Lower leg skin (tissue), 4 donors: Measurements from ENCODE around the gene RAD9A. TPM values are rescaled to one million over a fixed set of nuclear protein-coding genes. Genes with fewer than 3 reads are reported as not detected.
A peak's percentile ranks its signal among the peaks of the same experiment; 100 is the strongest.

Experiments
- DNase-seq, 2 donors: peaks; one replicate each; pipeline ENCODE4 v3.0.0-alpha.2; 2019; ENCODE audit warnings: low spot score in 2 of 2
- H3K4me3 ChIP-seq: fragments of 200-600 bp; sonication (generic); 2 replicates; pipeline ENCODE4 v1.5.1; 2017; ENCODE audit warnings: mild to moderate bottlenecking, low read depth; ENCODE audit not compliant: poor library complexity, severe bottlenecking
- POLR2A ChIP-seq, 2 donors: fragments of 450-650 bp; IDR thresholded peaks; one replicate each; pipeline ENCODE4 v1.6.1; 2016 to 2017; ENCODE audit warnings: antibody characterized with exemption in 2 of 2, mild to moderate bottlenecking in 1 of 2, moderate library complexity in 1 of 2
- WGBS, 2 donors: methylation state at CpG; one replicate each; pipeline ENCODE4 v1.1.5; 2018; 5-methylcytosine and 5-hydroxymethylcytosine counted together
- intact Hi-C: fragments of 100-400 bp; cut with DNase I; formaldehyde crosslinking; loops from one replicate; pipeline ENCODE4 v1.15.0; 2023; ENCODE audit warnings: low total_unique reads
- total RNA-seq, 4 donors: library from RNA; depleted of rRNA; stranded (reverse); fragments of >200 nt; gene quantifications; one replicate each; pipeline ENCODE4 v1.1.0, GENCODE V29; 2016
- TF ChIP-seq, protein P1 (sequence below), 3 donors: fragments of 450-650 bp; IDR thresholded peaks; one replicate each; pipeline ENCODE4 v1.5.1; 2016; ENCODE audit warnings: antibody characterized with exemption in 3 of 3, mild to moderate bottlenecking in 3 of 3, moderate library complexity in 2 of 3

RAD9A gene
- total RNA-seq, 4 donors from 2014 or later = 24.9 to 28.5 (median 27.2) TPM

DNA sequence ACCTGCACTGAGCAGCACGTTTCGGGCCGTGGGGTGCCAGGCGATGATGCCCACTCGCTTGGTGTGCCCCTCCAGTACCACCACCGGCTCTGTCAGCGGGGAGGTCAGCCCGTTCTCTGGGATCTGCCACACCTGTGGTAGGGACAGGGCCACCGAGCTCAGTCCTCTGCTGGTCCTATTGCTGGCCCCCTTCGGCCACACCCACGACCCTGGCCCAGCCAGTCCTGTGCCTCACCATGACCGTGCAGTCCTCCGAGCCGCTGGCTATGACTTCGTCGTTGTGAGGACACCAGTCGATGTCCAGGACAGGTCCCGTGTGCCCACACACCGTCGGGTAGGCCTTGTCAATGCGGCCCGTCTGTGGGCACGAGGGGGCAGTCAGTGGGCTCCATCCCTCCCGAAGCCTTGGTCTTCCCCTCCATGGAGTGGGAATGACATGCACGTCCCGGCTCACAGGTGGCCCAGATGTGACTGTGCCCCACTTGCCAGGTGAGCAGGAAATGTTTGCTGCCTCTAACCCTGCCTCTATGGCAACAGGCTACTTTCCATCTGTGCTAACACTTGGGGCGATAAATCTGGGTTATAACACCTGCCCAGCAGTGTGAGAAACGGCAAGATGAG is 50.1 kb downstream of the RAD9A start:
- WGBS, 2 donors = 71 to 83% methylated on average over 5 to 28 of the region's 28 CpGs
- no peak overlapping the region for H3K4me3 ChIP-seq
- DNase-seq = no peak

DNA sequence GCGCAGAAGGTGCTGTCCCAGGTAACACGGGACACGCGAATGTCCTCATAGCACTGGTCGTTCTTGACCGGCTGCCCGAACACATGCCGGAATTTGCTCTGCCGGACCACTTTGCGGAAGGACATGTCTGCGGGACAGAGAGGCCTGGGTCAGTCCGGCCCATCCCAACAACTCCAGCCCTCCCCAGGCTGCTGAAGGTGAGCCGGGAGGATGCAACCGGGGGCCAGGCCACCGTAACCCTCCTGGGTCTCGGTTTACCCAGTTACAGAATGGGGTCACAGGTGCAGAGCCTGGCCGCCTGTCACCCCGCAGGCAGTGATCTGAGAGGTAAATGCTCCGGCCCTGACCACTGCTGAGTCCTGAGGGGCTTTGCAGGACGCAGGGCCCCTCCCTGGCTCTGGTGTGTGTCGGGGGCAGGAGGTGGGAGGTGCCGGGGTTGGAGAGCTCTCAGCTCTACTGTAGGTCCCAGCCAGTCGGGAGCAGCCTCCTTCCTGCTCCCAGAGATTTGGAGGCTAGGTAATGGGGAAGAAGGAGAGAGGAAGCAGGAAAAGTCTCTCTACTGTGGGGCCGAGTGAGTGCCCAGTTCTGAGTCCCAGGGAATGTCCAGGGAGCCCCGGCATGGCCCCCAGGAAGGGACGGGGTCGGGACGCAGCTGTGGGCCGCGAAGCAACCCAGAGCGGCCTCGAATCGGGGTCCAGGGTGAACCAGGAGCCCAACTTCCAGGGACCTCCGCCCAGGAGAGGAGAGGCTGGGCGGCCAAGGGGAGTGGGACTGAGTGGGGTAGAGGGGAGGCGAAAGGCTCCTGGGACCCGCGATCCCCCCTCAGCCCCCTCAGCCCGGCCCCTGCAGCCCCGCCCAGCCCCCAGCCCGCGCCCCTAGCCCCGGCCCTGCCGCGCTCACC is 51.0 kb downstream of the RAD9A start:
- TF ChIP-seq, protein P1, sequence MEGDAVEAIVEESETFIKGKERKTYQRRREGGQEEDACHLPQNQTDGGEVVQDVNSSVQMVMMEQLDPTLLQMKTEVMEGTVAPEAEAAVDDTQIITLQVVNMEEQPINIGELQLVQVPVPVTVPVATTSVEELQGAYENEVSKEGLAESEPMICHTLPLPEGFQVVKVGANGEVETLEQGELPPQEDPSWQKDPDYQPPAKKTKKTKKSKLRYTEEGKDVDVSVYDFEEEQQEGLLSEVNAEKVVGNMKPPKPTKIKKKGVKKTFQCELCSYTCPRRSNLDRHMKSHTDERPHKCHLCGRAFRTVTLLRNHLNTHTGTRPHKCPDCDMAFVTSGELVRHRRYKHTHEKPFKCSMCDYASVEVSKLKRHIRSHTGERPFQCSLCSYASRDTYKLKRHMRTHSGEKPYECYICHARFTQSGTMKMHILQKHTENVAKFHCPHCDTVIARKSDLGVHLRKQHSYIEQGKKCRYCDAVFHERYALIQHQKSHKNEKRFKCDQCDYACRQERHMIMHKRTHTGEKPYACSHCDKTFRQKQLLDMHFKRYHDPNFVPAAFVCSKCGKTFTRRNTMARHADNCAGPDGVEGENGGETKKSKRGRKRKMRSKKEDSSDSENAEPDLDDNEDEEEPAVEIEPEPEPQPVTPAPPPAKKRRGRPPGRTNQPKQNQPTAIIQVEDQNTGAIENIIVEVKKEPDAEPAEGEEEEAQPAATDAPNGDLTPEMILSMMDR (IDR thresholded peaks at IDR 0.05) = no peak
- TF ChIP-seq POLR2A (IDR thresholded peaks at IDR 0.05) = no peak
- 31 to 37% methylated on average over 33 to 41 of the region's 45 CpGs for WGBS, 2 donors
- intact Hi-C loops = no loop called here
- H3K4me3 ChIP-seq = peak overlapping the region; percentile 80
- DNase-seq = no peak

More for the DNA sequence above, 50.1 kb downstream of the RAD9A start:
- TF ChIP-seq, protein P1 (IDR thresholded peaks at IDR 0.05) = no peak
- TF ChIP-seq POLR2A (IDR thresholded peaks at IDR 0.05) = no peak
- intact Hi-C loops = no loop called here

DNA sequence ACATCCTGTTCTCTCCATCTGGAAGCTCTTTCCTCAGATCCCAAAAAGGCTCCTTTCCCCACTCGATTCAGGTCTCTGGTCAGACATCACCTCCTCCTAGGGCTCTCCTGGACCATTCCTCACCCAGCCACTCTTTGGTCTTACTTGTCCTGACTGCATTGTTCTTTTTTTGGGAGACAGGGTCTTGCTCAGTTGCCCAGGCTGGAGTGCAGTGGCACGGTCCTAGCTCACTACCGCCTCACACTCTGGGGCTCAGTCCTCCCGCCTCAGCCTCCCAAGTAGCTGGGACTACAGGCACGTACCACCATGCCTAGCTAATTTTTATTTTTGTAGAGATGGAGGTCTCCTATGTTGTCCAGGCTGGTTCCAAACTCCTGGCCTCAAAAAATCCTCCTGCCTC is 53.7 kb downstream of the RAD9A start:
- intact Hi-C loops = no loop called here
- TF ChIP-seq, protein P1 (IDR thresholded peaks at IDR 0.05) = no peak
- TF ChIP-seq POLR2A (IDR thresholded peaks at IDR 0.05) = no peak

More for the DNA sequence above, 53.7 kb downstream of the RAD9A start:
- 76 to 93% methylated on average over 5 of the region's 5 CpGs for WGBS, 2 donors
- H3K4me3 ChIP-seq = no peak overlapping the region
- no peak for DNase-seq

Other genes with a start within 250 kb of the RAD9A start
- gene GRK2, start 125.5 kb upstream of the RAD9A start, total RNA-seq = 100 to 1,000 TPM in 3 of 4 donors, 10 to 100 TPM in 1; 81.1 to 127 (median 114) TPM
- gene ANKRD13D, start 102.7 kb upstream of the RAD9A start, total RNA-seq = 10 to 100 TPM; 60.5 to 84.7 (median 72.8) TPM
- 10 to 100 TPM; 58.6 to 71.0 (median 62.0) TPM for gene SSH3, start 88.5 kb upstream of the RAD9A start, total RNA-seq
- 100 to 1,000 TPM in 1 of 4 donors, 10 to 100 TPM in 3; 82.3 to 126 (median 86.4) TPM for gene POLD4, start 38.4 kb upstream of the RAD9A start, total RNA-seq
- gene CLCF1, start 18.4 kb upstream of the RAD9A start, total RNA-seq = 1 to 10 TPM; 2.2 to 3.3 (median 2.5) TPM
- gene PPP1CA, start 9.9 kb downstream of the RAD9A start, total RNA-seq = 100 to 1,000 TPM; 101 to 160 (median 143) TPM
- gene TBC1D10C, start 12.1 kb downstream of the RAD9A start, total RNA-seq = 1 to 10 TPM in 2 of 4 donors, under 1 TPM in 2; 0.71 to 1.3 (median 0.97) TPM
- 1 to 10 TPM in 2 of 4 donors, under 1 TPM in 2; 0.30 to 1.5 (median 1.0) TPM for gene CARNS1, start 23.7 kb downstream of the RAD9A start, total RNA-seq
- 100 to 1,000 TPM; 154 to 264 (median 203) TPM for gene RPS6KB2, start 36.5 kb downstream of the RAD9A start, total RNA-seq
- 1 to 10 TPM; 1.6 to 2.9 (median 2.1) TPM for gene PTPRCAP, start 45.7 kb downstream of the RAD9A start, total RNA-seq
- gene CORO1B, start 51.5 kb downstream of the RAD9A start, total RNA-seq = 10 to 100 TPM; 40.1 to 79.5 (median 66.9) TPM
- gene GPR152, start 60.7 kb downstream of the RAD9A start, total RNA-seq = not detected
- gene CABP4, start 63.4 kb downstream of the RAD9A start, total RNA-seq = under 1 TPM in 2 of 4 donors, not detected in 2; 0.11 to 0.25 TPM
- 100 to 1,000 TPM; 202 to 374 (median 252) TPM for gene TMEM134, start 77.3 kb downstream of the RAD9A start, total RNA-seq
- gene AIP, start 91.0 kb downstream of the RAD9A start, total RNA-seq = 10 to 100 TPM; 38.7 to 52.5 (median 47.7) TPM
- 10 to 100 TPM in 3 of 4 donors, 1 to 10 TPM in 1; 7.3 to 19.9 (median 12.6) TPM for gene PITPNM1, start 113.4 kb downstream of the RAD9A start, total RNA-seq
- 10 to 100 TPM; 16.3 to 40.4 (median 27.8) TPM for gene CDK2AP2, start 116.2 kb downstream of the RAD9A start, total RNA-seq
- gene CABP2, start 131.5 kb downstream of the RAD9A start, total RNA-seq = not detected
- 1,000 to 10,000 TPM; 1,126 to 2,386 (median 2,019) TPM for gene GSTP1, start 191.8 kb downstream of the RAD9A start, total RNA-seq
- 100 to 1,000 TPM; 238 to 283 (median 269) TPM for gene NDUFV1, start 214.9 kb downstream of the RAD9A start, total RNA-seq
- 10 to 100 TPM; 42.1 to 89.4 (median 55.1) TPM for gene NUDT8, start 238.0 kb downstream of the RAD9A start, total RNA-seq
- gene TBX10, start 247.8 kb downstream of the RAD9A start, total RNA-seq = not detected